Transverse colon (tissue), 4 donors: Measurements from ENCODE around the gene CRTC1. TPM values are rescaled to one million over a fixed set of nuclear protein-coding genes. Genes with fewer than 3 reads are reported as not detected.
A peak's percentile ranks its signal among the peaks of the same experiment; 100 is the strongest.

ENCODE experiments used
- DNase-seq: peaks from one replicate; pipeline ENCODE4 v3.0.0-alpha.2; 2019
- H3K27ac ChIP-seq, 4 donors: fragments of 200-600 bp; sonication (generic); 2 replicates each; pipeline ENCODE4 v1.5.1; 2016 to 2018; ENCODE audit warnings: inconsistent platforms in 4 of 4
- H3K27me3 ChIP-seq: fragments of 200-600 bp; sonication (generic); 2 replicates; pipeline ENCODE4 v1.5.1; 2017; ENCODE audit warnings: inconsistent platforms
- H3K36me3 ChIP-seq, 4 donors: fragments of 200-600 bp; sonication (generic); 2 replicates each; pipeline ENCODE4 v1.5.1; 2017 to 2019; ENCODE audit warnings: inconsistent platforms in 4 of 4
- H3K4me1 ChIP-seq, 4 donors: fragments of 200-600 bp; sonication (generic); 2 replicates each; pipeline ENCODE4 v1.5.1; 2017 to 2020; ENCODE audit warnings: inconsistent platforms in 4 of 4
- H3K4me3 ChIP-seq, 4 donors: fragments of 200-600 bp; sonication (generic); 1 replicate in 1 of 4; 2 replicates in 3 of 4; pipeline versions ENCODE4 v1.5.1 to v1.6.1; 2017 to 2019; ENCODE audit warnings: inconsistent platforms in 4 of 4
- H3K9me3 ChIP-seq, 2 donors: fragments of 200-600 bp; sonication (generic); 2 replicates each; pipeline ENCODE4 v1.5.1; 2017 to 2019; ENCODE audit warnings: inconsistent platforms in 2 of 2
- CTCF ChIP-seq, 5 experiments: fragments of 200-600 bp in 3 of 5; fragments of 450-650 bp in 2 of 5; sonication (generic) in 3 of 5; IDR thresholded peaks; 1 replicate in 2 of 5; 2 replicates in 3 of 5; pipeline ENCODE4 v1.5.1; 2016 to 2017; ENCODE audit warnings: antibody characterized with exemption in 5 of 5, inconsistent platforms in 3 of 5, mild to moderate bottlenecking in 2 of 5, moderate library complexity in 1 of 5
- EP300 ChIP-seq: sonication (generic); formaldehyde crosslinking; IDR thresholded peaks from one replicate; pipeline ENCODE4 v1.6.1; 2017; ENCODE audit warnings: antibody characterized with exemption, low read depth
- POLR2A ChIP-seq: fragments of 450-650 bp; IDR thresholded peaks from one replicate; pipeline ENCODE4 v1.6.1; 2016; ENCODE audit warnings: antibody characterized with exemption, mild to moderate bottlenecking, moderate library complexity
- POLR2AphosphoS5 ChIP-seq, 3 donors: sonication (generic); formaldehyde crosslinking; IDR thresholded peaks; one replicate each; pipeline ENCODE4 v1.6.1; 2016; ENCODE audit warnings: antibody characterized with exemption in 3 of 3
- WGBS, 2 donors: methylation state at CpG; one replicate each; pipeline ENCODE4 v1.1.5; 2018; ENCODE audit warnings: low coverage in 1 of 2; 5-methylcytosine and 5-hydroxymethylcytosine counted together
- in situ Hi-C, 4 donors: fragments of 200-750 bp; cut with MboI; loops; one replicate each; pipeline versions ENCODE4 v1.15.0 to v1.15.1; 2017; ENCODE audit warnings: low sequenced_read_pairs in 3 of 4, low pct_ligation_motif_present in 1 of 4, low pct_unique_long_range_greater_than_20kb in 1 of 4
- intact Hi-C: fragments of 100-400 bp; cut with DNase I; formaldehyde crosslinking; loops from one replicate; pipeline ENCODE4 v1.15.1; 2023; ENCODE audit warnings: low total_unique reads
- total RNA-seq, 4 donors: library from RNA; depleted of rRNA; stranded (reverse); fragments of >200 nt; gene quantifications; one replicate each; pipeline ENCODE4 v1.1.0, GENCODE V29; 2016

CRTC1 gene
- total RNA-seq, 4 donors from 2014 or later: 6.2 to 17.6 (median 7.7) TPM

DNA sequence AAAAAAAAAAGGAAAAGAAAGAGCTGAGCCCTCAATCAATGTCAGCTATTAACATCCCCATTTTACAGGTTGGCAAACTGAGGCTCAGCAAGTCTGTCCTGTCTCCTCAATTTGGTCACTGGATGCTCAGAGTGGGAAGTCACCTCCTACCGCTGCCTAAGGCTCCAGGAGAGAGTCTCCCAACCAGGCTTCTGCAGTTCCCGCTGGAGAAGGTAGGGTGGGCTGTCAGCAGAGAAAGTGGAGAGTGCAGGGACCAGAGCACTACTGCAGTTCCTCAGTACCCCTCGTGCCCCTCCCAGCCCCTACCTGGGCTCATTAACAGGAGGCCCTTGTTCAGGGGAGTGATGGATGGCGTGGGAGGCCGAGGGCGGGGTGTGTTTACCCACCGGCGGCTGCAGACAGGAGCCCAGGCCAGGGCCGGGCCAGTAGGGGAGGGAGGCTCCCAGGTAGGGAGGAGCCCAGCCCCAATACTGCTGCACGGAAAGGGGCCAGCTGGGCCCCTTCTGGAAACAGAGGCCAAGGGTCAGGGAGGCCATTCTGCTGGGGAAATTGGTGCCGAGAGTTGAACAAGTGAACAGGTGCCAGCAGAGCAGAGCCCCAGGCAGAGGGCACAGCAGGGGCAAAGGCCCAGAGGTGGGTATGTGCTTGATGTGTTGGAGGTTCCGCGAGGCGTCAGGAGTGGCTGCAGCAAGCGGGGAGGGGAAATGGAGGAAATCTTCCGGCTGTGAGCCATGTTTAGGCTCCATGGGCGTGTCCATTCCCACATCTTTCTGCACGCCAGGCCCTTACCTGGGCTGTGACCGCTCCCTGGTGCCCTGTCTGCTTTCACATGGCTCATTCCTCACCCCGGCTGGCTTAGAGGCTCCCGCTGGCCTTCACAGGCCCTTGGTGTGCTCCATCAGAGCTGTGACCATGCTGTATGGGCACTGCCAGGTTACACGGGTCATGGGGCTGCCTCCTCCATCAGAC is 115.2 kb downstream of the CRTC1 start:
- H3K27ac ChIP-seq: no peak overlapping the region
- in situ Hi-C loops (no loop called here), intact Hi-C loops (no loop called here)
- TF ChIP-seq CTCF (IDR thresholded peaks at IDR 0.05) (no peak), EP300 (no peak), POLR2A (no peak), POLR2AphosphoS5 (IDR thresholded peaks at IDR 0.05) (no peak)
- H3K9me3 ChIP-seq: no peaks in the 10 kb centered on the region
- H3K4me3 ChIP-seq: no peak overlapping the region
- WGBS, 2 donors: 42% methylated on average over 22 of the region's 22 CpGs; no CpG with 5 or more reads in 1 of the 2 donors
- DNase-seq: peak; percentile 42
- H3K27me3 ChIP-seq: peaks cover 57% of the 10 kb centered on the region
- H3K4me1 ChIP-seq: peaks cover 0 to 4% (median 2%) of the 10 kb centered on the region in 4 donors
- no peaks in the 10 kb centered on the region for H3K36me3 ChIP-seq

GRCh38 chr19:18799389-18799970 is 116.0 kb downstream of the CRTC1 start:
- Histone ChIP-seq H3K9me3 (no peaks in the 10 kb centered on the region), H3K27me3 (peaks cover 52% of the 10 kb centered on the region), H3K27ac (no peak overlapping the region), H3K36me3 (no peaks in the 10 kb centered on the region), H3K4me1 (peaks cover 0 to 4% (median 2%) of the 10 kb centered on the region in 4 donors), H3K4me3 (no peak overlapping the region)
- TF ChIP-seq POLR2A: no peak
- no peak for TF ChIP-seq POLR2AphosphoS5 (IDR thresholded peaks at IDR 0.05)
- no peak for TF ChIP-seq CTCF (IDR thresholded peaks at IDR 0.05)
- no peak for TF ChIP-seq EP300
- in situ Hi-C loops (no loop called here), intact Hi-C loops (no loop called here)
- DNase-seq: no peak

GRCh38 chr19:18800079-18800478 is 116.6 kb downstream of the CRTC1 start:
- intact Hi-C loops: loop anchor here (5.0 kb wide), 1 partner anchor 817 kb away; the partner anchor contains the start of gene PBX4
- no peaks in the 10 kb centered on the region for H3K9me3 ChIP-seq
- peaks cover 46% of the 10 kb centered on the region for H3K27me3 ChIP-seq
- TF ChIP-seq POLR2AphosphoS5 (IDR thresholded peaks at IDR 0.05): no peak
- no peak for TF ChIP-seq EP300
- no peak for TF ChIP-seq CTCF (IDR thresholded peaks at IDR 0.05)
- TF ChIP-seq POLR2A: no peak
- no peak overlapping the region for H3K27ac ChIP-seq
- DNase-seq: no peak
- no peaks in the 10 kb centered on the region for H3K36me3 ChIP-seq
- H3K4me1 ChIP-seq: peaks cover 0 to 4% (median 2%) of the 10 kb centered on the region in 4 donors
- in situ Hi-C loops: loop anchor here in 1 of 4 donors (25.0 kb wide), 1 partner anchor 188 kb away; the partner anchor contains the start of genes CRLF1 and TMEM59L
- no peak overlapping the region for H3K4me3 ChIP-seq

GRCh38 chr19:18800636-18801035 is 117.2 kb downstream of the CRTC1 start:
- H3K36me3 ChIP-seq: no peaks in the 10 kb centered on the region
- H3K4me1 ChIP-seq: peaks cover 0 to 4% (median 2%) of the 10 kb centered on the region in 4 donors
- WGBS, 2 donors: 75% methylated on average over 10 of the region's 10 CpGs; no CpG with 5 or more reads in 1 of the 2 donors
- TF ChIP-seq CTCF (IDR thresholded peaks at IDR 0.05): no peak
- intact Hi-C loops (loop anchor here (5.0 kb wide), 1 partner anchor 817 kb away; the partner anchor contains the start of gene PBX4), in situ Hi-C loops (loop anchor here in 1 of 4 donors (25.0 kb wide), 1 partner anchor 188 kb away; the partner anchor contains the start of genes CRLF1 and TMEM59L)
- H3K4me3 ChIP-seq: no peak overlapping the region
- no peak for DNase-seq
- no peak overlapping the region for H3K27ac ChIP-seq
- H3K27me3 ChIP-seq: peaks cover 43% of the 10 kb centered on the region
- no peaks in the 10 kb centered on the region for H3K9me3 ChIP-seq
